Measurements from ENCODE around the gene ATP5MC2. TPM values are rescaled to one million over a fixed set of nuclear protein-coding genes. Genes with fewer than 3 reads are reported as not detected.

The ATP5MC2 gene
- total and polyA plus RNA-seq, 2 of the 4 experiments (the other 2 are of a cell fraction), result 309 to 361 TPM

DNA sequence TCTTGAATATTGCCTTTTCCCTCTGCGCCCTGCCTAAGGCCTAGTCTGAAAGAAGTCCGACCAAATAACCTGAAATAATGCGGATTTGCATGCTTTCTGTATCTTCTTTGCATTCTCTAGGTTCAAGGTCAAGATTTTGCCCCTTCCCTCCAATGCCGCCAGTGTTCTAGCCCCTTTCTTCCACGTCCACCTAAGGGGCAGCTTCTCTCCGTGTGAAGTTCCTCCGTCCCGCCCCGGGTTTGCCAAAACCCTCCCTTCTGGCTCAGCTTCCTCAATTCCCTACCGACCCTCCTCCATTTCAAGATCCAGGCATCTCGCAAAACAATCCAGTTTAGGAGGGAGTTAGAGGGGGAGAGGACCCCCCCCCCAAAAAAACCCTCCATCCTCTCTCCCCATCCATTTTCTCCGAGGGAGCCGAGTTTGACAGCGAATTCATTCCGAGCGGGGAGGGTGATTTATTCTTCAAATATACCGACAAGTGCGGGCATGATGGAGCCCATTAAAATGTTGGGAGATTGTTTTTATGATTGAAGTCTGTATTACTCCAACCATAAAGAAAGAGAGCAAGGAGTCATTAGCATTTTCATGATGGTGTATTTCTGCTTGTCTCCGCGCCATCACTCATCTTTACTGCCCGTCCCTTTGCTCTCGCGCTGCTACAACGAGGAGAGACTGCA lies 20.9 kb upstream of the ATP5MC2 start:
- H3K36me3 ChIP-seq (ENCODE audit: control insufficient read depth, insufficient read depth, low read length), result no peaks in the 10 kb centered on the region
- no peak overlapping the region for H3K18ac ChIP-seq (ENCODE audit: low read depth, low read length)
- H4K20me1 ChIP-seq (ENCODE audit: insufficient read depth, low read length), result no peaks in the 10 kb centered on the region
- H3K27me3 ChIP-seq (ENCODE audit: control insufficient read depth, insufficient read depth, low read length), result peaks cover 57% of the 10 kb centered on the region
- no peak overlapping the region for H4K5ac ChIP-seq (ENCODE audit: low read depth, low read length)
- no peak overlapping the region for H2AK9ac ChIP-seq (replicated peaks; ENCODE audit: low read depth, low read length, poor library complexity)
- H3K9ac ChIP-seq (ENCODE audit: low read depth, low read length), result no peak overlapping the region
- no peaks in the 10 kb centered on the region for H3K79me1 ChIP-seq (ENCODE audit: low read depth in 1 of 2, low read length in 2 of 2)
- H2AK5ac ChIP-seq (ENCODE audit: low read depth, low read length), result no peak overlapping the region
- no peak overlapping the region for H3K4ac ChIP-seq (ENCODE audit: low read depth, low read length)
- H2AFZ ChIP-seq (replicated peaks; ENCODE audit: low read length, poor library complexity), result peak overlapping the region; percentile 75
- H4K91ac ChIP-seq (ENCODE audit: insufficient read depth, low read depth, low read length), result no peak overlapping the region
- no peak for ATAC-seq (ENCODE audit: low read depth)
- intact Hi-C loops (cut with micrococcal nuclease) (no loop called here), dilution Hi-C loops (cut with HindIII; ENCODE audit: low sequenced_read_pairs, unreplicated experiment) (no loop called here), in situ Hi-C loops (cut with MboI; ENCODE audit: low sequenced_read_pairs) (no loop called here)
- no peak overlapping the region for H3K23ac ChIP-seq (ENCODE audit: low read depth, low read length)
- H3K9me3 ChIP-seq (ENCODE audit: control insufficient read depth, insufficient read depth, low read length), result no peaks in the 10 kb centered on the region
- no peak overlapping the region for H3K4me2 ChIP-seq (ENCODE audit: low read depth, low read length)
- 33% methylated on average over 1 of the region's 24 CpGs; no CpG with 5 or more reads in 1 of the 2 experiments for WGBS, 2 experiments (ENCODE audit: extremely low coverage in 2 of 2, insufficient read length in 1 of 2)
- no peak overlapping the region for H3K27ac ChIP-seq (ENCODE audit: insufficient read depth, low read length)
- H3K4me3 ChIP-seq (ENCODE audit: insufficient read depth, low read depth, low read length), result no peak overlapping the region
- POLR2A ChIA-PET (ENCODE audit: unreplicated experiment), result no interaction called here
- H2BK15ac ChIP-seq (ENCODE audit: low read depth, low read length), result no peak overlapping the region
- peaks cover 2% of the 10 kb centered on the region; the same call in 1 of the 2 replicates for H3K4me1 ChIP-seq (ENCODE audit: control insufficient read depth, insufficient read depth, low read length)
- BruUV-seq (replicated peaks), result no TSS peak
- TF ChIP-seq MAZ (IDR thresholded peaks at IDR 0.05; ENCODE audit: borderline replicate concordance, low read depth, low read length), result no peak
- TF ChIP-seq NFE2L2 (IDR thresholded peaks at IDR 0.05; ENCODE audit: low read depth, low read length), result no peak
- TF ChIP-seq FOS (IDR thresholded peaks at IDR 0.05; ENCODE audit: low read depth, low read length), result no peak
- no peak for TF ChIP-seq SMC3 (IDR thresholded peaks at IDR 0.05; ENCODE audit: low read depth, low read length)
- TF ChIP-seq, protein P1, sequence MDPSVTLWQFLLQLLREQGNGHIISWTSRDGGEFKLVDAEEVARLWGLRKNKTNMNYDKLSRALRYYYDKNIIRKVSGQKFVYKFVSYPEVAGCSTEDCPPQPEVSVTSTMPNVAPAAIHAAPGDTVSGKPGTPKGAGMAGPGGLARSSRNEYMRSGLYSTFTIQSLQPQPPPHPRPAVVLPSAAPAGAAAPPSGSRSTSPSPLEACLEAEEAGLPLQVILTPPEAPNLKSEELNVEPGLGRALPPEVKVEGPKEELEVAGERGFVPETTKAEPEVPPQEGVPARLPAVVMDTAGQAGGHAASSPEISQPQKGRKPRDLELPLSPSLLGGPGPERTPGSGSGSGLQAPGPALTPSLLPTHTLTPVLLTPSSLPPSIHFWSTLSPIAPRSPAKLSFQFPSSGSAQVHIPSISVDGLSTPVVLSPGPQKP (IDR thresholded peaks at IDR 0.05; ENCODE audit: borderline replicate concordance, low read depth, low read length), result no peak
- no peak for TF ChIP-seq RAD21 (IDR thresholded peaks at IDR 0.05; ENCODE audit: low read length)
- no peak for TF ChIP-seq RFX5 (IDR thresholded peaks at IDR 0.05; ENCODE audit: low read depth, low read length)
- TF ChIP-seq CHD1 (IDR thresholded peaks at IDR 0.05; ENCODE audit: low read depth, low read length), result no peak
- TF ChIP-seq POLR2A (IDR thresholded peaks at IDR 0.05; ENCODE audit: low read depth, low read length), result no peak
- TF ChIP-seq BHLHE40 (IDR thresholded peaks at IDR 0.05; ENCODE audit: low read depth, low read length), result no peak
- TF ChIP-seq, protein P2, sequence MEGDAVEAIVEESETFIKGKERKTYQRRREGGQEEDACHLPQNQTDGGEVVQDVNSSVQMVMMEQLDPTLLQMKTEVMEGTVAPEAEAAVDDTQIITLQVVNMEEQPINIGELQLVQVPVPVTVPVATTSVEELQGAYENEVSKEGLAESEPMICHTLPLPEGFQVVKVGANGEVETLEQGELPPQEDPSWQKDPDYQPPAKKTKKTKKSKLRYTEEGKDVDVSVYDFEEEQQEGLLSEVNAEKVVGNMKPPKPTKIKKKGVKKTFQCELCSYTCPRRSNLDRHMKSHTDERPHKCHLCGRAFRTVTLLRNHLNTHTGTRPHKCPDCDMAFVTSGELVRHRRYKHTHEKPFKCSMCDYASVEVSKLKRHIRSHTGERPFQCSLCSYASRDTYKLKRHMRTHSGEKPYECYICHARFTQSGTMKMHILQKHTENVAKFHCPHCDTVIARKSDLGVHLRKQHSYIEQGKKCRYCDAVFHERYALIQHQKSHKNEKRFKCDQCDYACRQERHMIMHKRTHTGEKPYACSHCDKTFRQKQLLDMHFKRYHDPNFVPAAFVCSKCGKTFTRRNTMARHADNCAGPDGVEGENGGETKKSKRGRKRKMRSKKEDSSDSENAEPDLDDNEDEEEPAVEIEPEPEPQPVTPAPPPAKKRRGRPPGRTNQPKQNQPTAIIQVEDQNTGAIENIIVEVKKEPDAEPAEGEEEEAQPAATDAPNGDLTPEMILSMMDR (conservative IDR thresholded peaks at IDR 0.05; ENCODE audit: low read depth, low read length), result no peak
- TF ChIP-seq MAFK (IDR thresholded peaks at IDR 0.05; ENCODE audit: low read depth, low read length), result no peak
- TF ChIP-seq MXI1 (IDR thresholded peaks at IDR 0.05; ENCODE audit: borderline replicate concordance, low read depth, low read length), result no peak
- TF ChIP-seq RCOR1 (IDR thresholded peaks at IDR 0.05; ENCODE audit: insufficient replicate concordance, low read length), result no peak
- TF ChIP-seq, protein P3, sequence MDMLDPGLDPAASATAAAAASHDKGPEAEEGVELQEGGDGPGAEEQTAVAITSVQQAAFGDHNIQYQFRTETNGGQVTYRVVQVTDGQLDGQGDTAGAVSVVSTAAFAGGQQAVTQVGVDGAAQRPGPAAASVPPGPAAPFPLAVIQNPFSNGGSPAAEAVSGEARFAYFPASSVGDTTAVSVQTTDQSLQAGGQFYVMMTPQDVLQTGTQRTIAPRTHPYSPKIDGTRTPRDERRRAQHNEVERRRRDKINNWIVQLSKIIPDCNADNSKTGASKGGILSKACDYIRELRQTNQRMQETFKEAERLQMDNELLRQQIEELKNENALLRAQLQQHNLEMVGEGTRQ (IDR thresholded peaks at IDR 0.05; ENCODE audit: low read depth, low read length), result no peak
- no peak for TF ChIP-seq CEBPB (IDR thresholded peaks at IDR 0.05; ENCODE audit: low read depth, low read length)
- H2BK120ac ChIP-seq (ENCODE audit: low read depth, low read length), result no peak overlapping the region
- H2BK5ac ChIP-seq (ENCODE audit: low read depth, low read length, poor library complexity, severe bottlenecking), result no peak overlapping the region
- DNase-seq, result no peak
- H3K56ac ChIP-seq (ENCODE audit: extremely low read depth, insufficient read depth, low read length), result no peak overlapping the region
- H4K8ac ChIP-seq (ENCODE audit: low read depth in 2 of 2, low read length in 2 of 2), result no peak overlapping the region
- no peak overlapping the region for H2BK20ac ChIP-seq (ENCODE audit: low read depth, low read length)
- H3K14ac ChIP-seq (replicated peaks; ENCODE audit: low read depth, low read length), result no peak overlapping the region
- H3K9me1 ChIP-seq (ENCODE audit: insufficient read depth, low read length), result no peaks in the 10 kb centered on the region
- CTCF ChIA-PET, result interaction anchor here (1.2 kb wide), 1 partner anchor 49 kb away, joined by 4 read pairs; no protein-coding TSS in a partner anchor
